Measurements from ENCODE around the gene MYCBPAP.

GRCh38 chr17:50565402-50566350, 57.4 kb downstream of the MYCBPAP start:
- TF ChIP-seq CTCF (IDR thresholded peaks at IDR 0.05; ENCODE audit: low read length) (no peak), EZH2 (IDR thresholded peaks at IDR 0.05; ENCODE audit: borderline replicate concordance, low read length) (no peak)
